Panc1 (cell line): ENCODE results near the gene DENND4B. TPM values are rescaled to one million over a fixed set of nuclear protein-coding genes. Genes with fewer than 3 reads are reported as not detected.
A peak's percentile ranks its signal among the peaks of the same experiment; 100 is the strongest.

Experiments
- ATAC-seq: fragments of 200-7000 bp; cut with Tn5 transposase; 2 replicates; pipeline ENCODE4 v1.9.1; 2020; ENCODE audit warnings: mild to moderate bottlenecking, moderate library complexity
- BruUV-seq: library from RNA; stranded (reverse); fragments of 400-500 nt; replicated peaks from 2 replicates; lab custom pipeline; 2021; lab: Mats Ljungman, UMichigan
- CTCF ChIA-PET: fragments of 300-600 bp; sonication (Branson Sonifier 250); formaldehyde crosslinking; loops from one replicate; lab custom pipeline; 2022; ENCODE audit warnings: antibody characterized with exemption; lab: Charles Lee
- POLR2A ChIA-PET: fragments of 300-600 bp; sonication (Branson Sonifier 250); formaldehyde crosslinking; loops from one replicate; lab custom pipeline; 2022; ENCODE audit warnings: antibody characterized with exemption; lab: Charles Lee
- DNase-seq: peaks from one replicate; pipeline ENCODE4 v3.0.0-alpha.2; 2010; ENCODE audit warnings: low read depth, low spot score
- H3K27ac ChIP-seq: 2 replicates; pipeline ENCODE4 v1.5.1; 2011; ENCODE audit warnings: mild to moderate bottlenecking, low read length, inconsistent platforms
- H3K27me3 ChIP-seq: fragments of 200-500 bp; sonication (Bioruptor generic); 2 replicates; pipeline ENCODE4 v1.6.0; 2014; ENCODE audit warnings: low read length, inconsistent platforms; ENCODE audit not compliant: control insufficient read depth, insufficient read depth
- H3K36me3 ChIP-seq: fragments of 200-500 bp; sonication (Bioruptor generic); 2 replicates; pipeline ENCODE4 v1.5.1; 2014; ENCODE audit warnings: inconsistent platforms, mild to moderate bottlenecking, low read length, moderate library complexity; ENCODE audit not compliant: control insufficient read depth, insufficient read depth
- H3K4me1 ChIP-seq: 2 replicates; pipeline ENCODE4 v1.5.1; 2011; ENCODE audit warnings: inconsistent platforms, mild to moderate bottlenecking, low read length, moderate library complexity; ENCODE audit not compliant: control insufficient read depth, insufficient read depth
- H3K4me3 ChIP-seq, 2 experiments: 2 replicates each; pipeline ENCODE4 v1.5.1; 2011 to 2012; ENCODE audit warnings: low read depth in 2 of 2, low read length in 2 of 2, mild to moderate bottlenecking in 2 of 2, inconsistent platforms in 1 of 2, moderate library complexity in 1 of 2
- H3K9me3 ChIP-seq: fragments of 200-500 bp; sonication (Bioruptor generic); 2 replicates; pipeline ENCODE4 v1.5.1; 2014; ENCODE audit warnings: low read depth, mild to moderate bottlenecking, inconsistent platforms, low read length, moderate library complexity; ENCODE audit not compliant: control insufficient read depth, insufficient read depth
- CTCF ChIP-seq: fragments of 450-650 bp; IDR thresholded peaks from 2 replicates; pipeline ENCODE4 v1.5.1; 2017; ENCODE audit warnings: mild to moderate bottlenecking
- POLR2AphosphoS5 ChIP-seq: IDR thresholded peaks from 2 replicates; pipeline ENCODE4 v1.6.1; 2012; ENCODE audit warnings: mild to moderate bottlenecking, low read depth, low read length, moderate library complexity
- REST ChIP-seq, 2 experiments: IDR thresholded peaks; 2 replicates each; pipeline ENCODE4 v1.6.1; 2011 to 2012; ENCODE audit warnings: low read depth in 2 of 2, control low read depth in 1 of 2, low read length in 1 of 2, mild to moderate bottlenecking in 1 of 2, moderate library complexity in 1 of 2; ENCODE audit not compliant: insufficient read depth in 1 of 2
- SIN3A ChIP-seq: IDR thresholded peaks from 2 replicates; pipeline ENCODE4 v1.6.1; 2012; ENCODE audit warnings: low read depth, mild to moderate bottlenecking, low read length, moderate library complexity, borderline replicate concordance; ENCODE audit not compliant: insufficient read depth
- TCF7L2 ChIP-seq: IDR thresholded peaks from 2 replicates; pipeline ENCODE4 v1.6.1; 2011; ENCODE audit warnings: mild to moderate bottlenecking, low read depth, low read length, inconsistent platforms
- in situ Hi-C: cut with HindIII; loops from 2 replicates; pipeline ENCODE4 v1.10.0; 2016; ENCODE audit warnings: low sequenced_read_pairs, low pct_unique_long_range_greater_than_20kb
- intact Hi-C: fragments of 100-400 bp; cut with micrococcal nuclease; formaldehyde crosslinking; loops from one replicate; pipeline ENCODE4 v1.10.0; 2022; ENCODE audit not compliant: unreplicated experiment
- total RNA-seq: library from RNA; stranded (reverse); gene quantifications from one replicate; pipeline ENCODE4 v1.2.1, GENCODE V29; 2021; ENCODE audit not compliant: unreplicated experiment

DENND4B gene
- total RNA-seq, 1 experiment from 2014 or later = 56.2 TPM

GRCh38 chr1:153987621-153988020 lies 41.1 kb upstream of the DENND4B start:
- no peaks in the 10 kb centered on the region for H3K9me3 ChIP-seq
- H3K4me1 ChIP-seq = peaks cover 18% of the 10 kb centered on the region
- BruUV-seq = no TSS peak
- TF ChIP-seq CTCF = no peak
- TF ChIP-seq SIN3A = no peak
- no peak for TF ChIP-seq TCF7L2
- TF ChIP-seq REST (IDR thresholded peaks at IDR 0.05; ENCODE audit: insufficient read depth in 1 of 2, low read depth in 2 of 2, low read length in 1 of 2) = no peak
- TF ChIP-seq POLR2AphosphoS5 = no peak
- no peak overlapping the region for H3K4me3 ChIP-seq
- peaks cover 14% of the 10 kb centered on the region for H3K36me3 ChIP-seq
- no peak overlapping the region for H3K27ac ChIP-seq
- intact Hi-C loops (loop anchor here (2.0 to 5.0 kb wide), 2 partner anchors 191 to 310 kb away; partner anchors contain the start of gene NPR1), in situ Hi-C loops (no loop called here)
- no peaks in the 10 kb centered on the region for H3K27me3 ChIP-seq
- CTCF ChIA-PET = interaction anchor here (0.7 to 1.2 kb wide), 5 partner anchors 10 to 191 kb away, joined by 3 to 6 read pairs (median 4); partner anchors contain the start of gene JTB
- DNase-seq (no peak), ATAC-seq (no peak)
- POLR2A ChIA-PET = interaction anchor here (0.6 to 0.7 kb wide), 4 partner anchors 55 to 191 kb away, joined by 3 to 7 read pairs (median 5); no protein-coding TSS in a partner anchor

- POLR2A ChIA-PET = interaction anchor here (0.6 to 0.9 kb wide), 4 partner anchors 24 to 434 kb away, joined by 3 to 7 read pairs (median 4); no protein-coding TSS in a partner anchor
- in situ Hi-C loops = no loop called here
- Histone ChIP-seq H3K36me3 (peaks cover 2% of the 10 kb centered on the region; the same call in 1 of the 2 replicates), H3K4me1 (peaks cover 8% of the 10 kb centered on the region), H3K27me3 (no peaks in the 10 kb centered on the region), H3K27ac (peak within 1 kb of the TSS; percentile 91), H3K4me3 (peak within 1 kb of the TSS; percentile 60 to 76), H3K9me3 (no peaks in the 10 kb centered on the region)
- TF ChIP-seq CTCF = no peak
- no peak for TF ChIP-seq SIN3A
- no peak for TF ChIP-seq POLR2AphosphoS5
- no peak for TF ChIP-seq REST (IDR thresholded peaks at IDR 0.05; ENCODE audit: insufficient read depth in 1 of 2, low read depth in 2 of 2, low read length in 1 of 2)
- no peak for TF ChIP-seq TCF7L2
- no peak for DNase-seq
- ATAC-seq = peak; percentile 90
- CTCF ChIA-PET = interaction anchor here (1.0 to 1.2 kb wide), 4 partner anchors 38 to 477 kb away, joined by 3 to 5 read pairs (median 4); no protein-coding TSS in a partner anchor
- intact Hi-C loops = loop anchor here (2.0 to 5.0 kb wide), 2 partner anchors 189 to 309 kb away; partner anchors contain the start of gene NPR1
- no TSS peak for BruUV-seq
Observed at GRCh38 chr1:153985941-153986761, 39.6 kb upstream of the DENND4B start, which contains the start of gene RAB13. Gene RAB13 (minus strand): TSS chr1:153986339. CDS start chr1:153986236, 103 bp downstream.
